NCI-H1105 treated with DMSO at 0.1 percent for 48 hours (cell line): ENCODE data around the gene NANOGP8.

ENCODE experiments used
- DNase-seq: peaks from one replicate; lab custom pipeline; 2025; lab: John Stamatoyannopoulos, UW

Gene NANOGP8

GRCh38 chr15:35058534-35059054, 26.5 kb downstream of the NANOGP8 start:
- DNase-seq: no peak

- no peak for DNase-seq
These were observed 29.5 kb downstream of the NANOGP8 start for GRCh38 chr15:35055416-35056105.

GRCh38 chr15:35054380-35054779, 30.7 kb downstream of the NANOGP8 start:
- DNase-seq: no peak

GRCh38 chr15:35047996-35048395, 37.1 kb downstream of the NANOGP8 start:
- DNase-seq: no peak

GRCh38 chr15:35047528-35047927, 37.6 kb downstream of the NANOGP8 start:
- DNase-seq: no peak

- DNase-seq: no peak
These were observed 41.6 kb downstream of the NANOGP8 start for GRCh38 chr15:35043373-35044095.

- no peak for DNase-seq
These were observed 44.5 kb downstream of the NANOGP8 start for GRCh38 chr15:35040339-35041255.

GRCh38 chr15:35038626-35039451, 46.3 kb downstream of the NANOGP8 start:
- no peak for DNase-seq
